B cell (primary cell): Measurements from ENCODE around the gene SNPH. TPM values are rescaled to one million over a fixed set of nuclear protein-coding genes. Genes with fewer than 3 reads are reported as not detected.
"Not testable (repeated sequence)": the region's sequence is repeated elsewhere in the genome, so short reads cannot be mapped to it uniquely, and the experiment has no call there.

Source experiments
- ATAC-seq: fragments of 200-7000 bp; cut with Tn5 transposase; one replicate; pipeline ENCODE4 v1.10.0; 2021; ENCODE audit warnings: low read depth, mild to moderate bottlenecking, moderate number of reproducible peaks, moderate library complexity
- CTCF ChIA-PET: fragments of 350-600 bp; sonication (Branson Sonifier 250); formaldehyde crosslinking; loops from one replicate; lab custom pipeline; 2021; ENCODE audit warnings: antibody characterized with exemption, inconsistent platforms; lab: Charles Lee
- POLR2A ChIA-PET: fragments of 350-600 bp; sonication (Branson Sonifier 250); formaldehyde crosslinking; loops from one replicate; lab custom pipeline; 2021; ENCODE audit warnings: antibody characterized with exemption; lab: Charles Lee
- DNase-seq: peaks from one replicate; pipeline ENCODE4 v3.0.0; 2013
- H2AFZ ChIP-seq: 2 replicates; pipeline ENCODE4 v1.6.1; 2012; ENCODE audit warnings: mild to moderate bottlenecking, low read depth, low read length; ENCODE audit not compliant: insufficient read depth, poor library complexity, severe bottlenecking
- H3K27ac ChIP-seq, 2 donors: 1 replicate in 1 of 2; 2 replicates in 1 of 2; pipeline ENCODE4 v1.5.1; 2012 to 2013; ENCODE audit warnings: low read length in 2 of 2, mild to moderate bottlenecking in 2 of 2, moderate library complexity in 1 of 2
- H3K27me3 ChIP-seq, 4 experiments: fragments of 200-600 bp in 1 of 4; sonication (generic) in 1 of 4; replicated peaks in 1 of 4; 1 replicate in 2 of 4; 2 replicates in 2 of 4; pipeline versions ENCODE4 v1.6.1 to v1.7.0; 2013 to 2016; ENCODE audit warnings: low read length in 3 of 4, mild to moderate bottlenecking in 2 of 4, mixed read lengths in 1 of 4, moderate library complexity in 1 of 4; ENCODE audit not compliant: insufficient read depth in 4 of 4, control insufficient read depth in 3 of 4; ENCODE audit errors: control extremely low read depth in 1 of 4
- H3K36me3 ChIP-seq, 2 experiments: replicated peaks in 1 of 2; 1 replicate in 1 of 2; 2 replicates in 1 of 2; pipeline versions ENCODE4 v1.6.1 to v1.7.1; 2013; ENCODE audit warnings: low read length in 1 of 2; ENCODE audit not compliant: insufficient read depth in 2 of 2, control insufficient read depth in 1 of 2; ENCODE audit errors: control extremely low read depth in 1 of 2, extremely low read depth in 1 of 2
- H3K4me1 ChIP-seq, 2 donors: fragments of 200-600 bp in 1 of 2; sonication (generic) in 1 of 2; 1 replicate in 1 of 2; 2 replicates in 1 of 2; pipeline versions ENCODE4 v1.5.1 to v1.6.1; 2013 to 2017; ENCODE audit warnings: low read length in 2 of 2; ENCODE audit not compliant: control insufficient read depth in 2 of 2, insufficient read depth in 2 of 2
- H3K4me2 ChIP-seq: replicated peaks from 2 replicates; pipeline ENCODE3; 2012; ENCODE audit warnings: mild to moderate bottlenecking, low read depth, low read length; ENCODE audit not compliant: poor library complexity, severe bottlenecking
- H3K4me3 ChIP-seq, 5 experiments: fragments of 200-600 bp in 1 of 5; sonication (generic) in 1 of 5; 1 replicate in 3 of 5; 2 replicates in 2 of 5; pipeline versions ENCODE4 v1.5.1 to v1.7.0; 2011 to 2016; ENCODE audit warnings: low read length in 4 of 5, mild to moderate bottlenecking in 4 of 5, low read depth in 2 of 5, control low read depth in 1 of 5, moderate library complexity in 1 of 5; ENCODE audit not compliant: insufficient read depth in 1 of 5; ENCODE audit errors: control extremely low read depth in 1 of 5, extremely low read depth in 1 of 5
- H3K79me2 ChIP-seq: fragments of 200-600 bp; sonication (generic); one replicate; pipeline ENCODE4 v1.6.0; 2016; ENCODE audit warnings: low read length; ENCODE audit not compliant: control insufficient read depth, insufficient read depth
- H3K9ac ChIP-seq: fragments of 200-600 bp; sonication (generic); 2 replicates; pipeline ENCODE4 v1.6.1; 2017; ENCODE audit warnings: mild to moderate bottlenecking, low read length, moderate library complexity
- H3K9me3 ChIP-seq, 3 donors: one replicate each; pipeline versions ENCODE4 v1.6.1 to v1.7.1; 2013; ENCODE audit warnings: low read length in 2 of 3; ENCODE audit not compliant: control insufficient read depth in 2 of 3, insufficient read depth in 1 of 3; ENCODE audit errors: control extremely low read depth in 1 of 3
- H4K20me1 ChIP-seq: 2 replicates; pipeline ENCODE4 v1.6.0; 2012; ENCODE audit warnings: mild to moderate bottlenecking, low read length; ENCODE audit not compliant: insufficient read depth, control insufficient read depth, poor library complexity, severe bottlenecking
- H3K27ac Mint-ChIP-seq: one replicate; pipeline ENCODE4 v1.8.0; 2021; ENCODE audit warnings: mixed read lengths
- H3K27me3 Mint-ChIP-seq: one replicate; pipeline ENCODE4 v1.8.0; 2021; ENCODE audit warnings: mixed read lengths
- H3K4me1 Mint-ChIP-seq: one replicate; pipeline ENCODE4 v1.8.0; 2021; ENCODE audit warnings: mixed read lengths
- H3K4me3 Mint-ChIP-seq: one replicate; pipeline ENCODE4 v1.8.0; 2021; ENCODE audit warnings: mixed read lengths
- H3K9me3 Mint-ChIP-seq: one replicate; pipeline ENCODE4 v1.8.0; 2022; ENCODE audit warnings: mixed read lengths; ENCODE audit not compliant: insufficient read depth
- CTCF ChIP-seq: fragments of 200-600 bp; IDR thresholded peaks from one replicate; pipeline ENCODE4 v1.8.0; 2022; ENCODE audit warnings: antibody characterized with exemption, mild to moderate bottlenecking
- EZH2 ChIP-seq: IDR thresholded peaks from 2 replicates; pipeline ENCODE4 v1.6.1; 2012; ENCODE audit warnings: borderline replicate concordance, low read depth, mild to moderate bottlenecking, moderate library complexity, low read length; ENCODE audit not compliant: insufficient read depth, poor library complexity, severe bottlenecking
- whole genome bisulfite sequencing: methylation state at CpG from one replicate; pipeline ENCODE4 v1.1.5; 2013; ENCODE audit warnings: missing lambda C conversion rate; ENCODE audit not compliant: insufficient coverage; 5-methylcytosine and 5-hydroxymethylcytosine counted together
- intact Hi-C: fragments of 100-400 bp; cut with micrococcal nuclease; formaldehyde crosslinking; loops from one replicate; pipeline ENCODE4 v1.10.0; 2022
- polyA plus RNA-seq: library from polyadenylated mRNA; depleted of rRNA; stranded (reverse); fragments of >200 nt; gene quantifications from 2 replicates; pipeline ENCODE4 v1.2.3, GENCODE V29; 2012
- total RNA-seq, 2 donors: library from RNA; stranded (reverse); fragments of 120-200 nt in 1 of 2; gene quantifications; 1 replicate in 1 of 2; 2 replicates in 1 of 2; pipeline versions ENCODE4 v1.2.3 to v1.2.4, GENCODE V29; 2013 to 2022

SNPH gene
- total and polyA plus RNA-seq, 2 donors (not counting 1 experiment from before 2014, with no cell fraction given) = 0.67 to 3.0 TPM

- CTCF ChIA-PET = no interaction called here
Measured at GRCh38 chr20:1245578-1245977, 20.5 kb upstream of the SNPH start.

DNA sequence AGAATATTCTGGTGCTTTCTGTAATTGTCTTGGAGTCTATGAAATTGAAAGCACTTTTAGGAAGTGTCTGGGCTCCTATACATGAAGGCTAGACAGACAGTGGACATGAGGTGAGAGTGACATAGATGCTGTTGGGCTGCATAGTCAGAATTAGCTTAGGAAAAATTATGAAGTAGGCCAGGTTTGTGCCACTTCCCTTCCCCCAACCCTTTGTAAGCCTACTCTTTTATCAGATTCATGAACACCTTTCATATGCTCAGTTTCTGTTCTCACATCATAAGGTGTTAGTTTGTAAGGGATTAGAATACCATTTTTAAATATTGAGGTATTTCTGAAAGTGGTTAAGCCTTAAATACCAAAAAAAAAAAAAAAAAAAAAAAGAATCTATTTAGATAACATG lies 18.4 kb upstream of the SNPH start:
- Histone ChIP-seq H3K79me2 (no peaks in the 10 kb centered on the region), H3K27me3 (peaks cover 0 to 3% (median 1%) of the 10 kb centered on the region in 4 experiments), H3K36me3 (no peaks in the 10 kb centered on the region), H3K4me2 (no peak overlapping the region), H3K9me3 (no peaks in the 10 kb centered on the region), H3K27ac (no peak overlapping the region), H4K20me1 (no peaks in the 10 kb centered on the region), H3K4me1 (no peaks in the 10 kb centered on the region), H2AFZ (no peak overlapping the region), H3K9ac (no peak overlapping the region), H3K4me3 (no peak overlapping the region)
- DNase-seq (no peak), ATAC-seq (no peak)
- intact Hi-C loops = no loop called here
- TF ChIP-seq EZH2 (no peak), CTCF (no peak)
- Mint-ChIP-seq H3K27ac (no peak overlapping the region), H3K4me3 (no peak overlapping the region), H3K4me1 (no peaks in the 10 kb centered on the region), H3K9me3 (no peaks in the 10 kb centered on the region), H3K27me3 (peaks cover 17% of the 10 kb centered on the region)
- ChIA-PET POLR2A (no interaction called here), CTCF (no interaction called here)

More at GRCh38 chr20:1245578-1245977, 20.5 kb upstream of the SNPH start:
- H3K4me2 ChIP-seq = no peak overlapping the region
- no peak overlapping the region for H3K27ac ChIP-seq
- no peaks in the 10 kb centered on the region for H3K79me2 ChIP-seq
- H2AFZ ChIP-seq = no peak overlapping the region
- POLR2A ChIA-PET = no interaction called here
- Mint-ChIP-seq H3K27me3 (peaks cover 21% of the 10 kb centered on the region), H3K9me3 (no peaks in the 10 kb centered on the region), H3K4me3 (no peak overlapping the region), H3K4me1 (no peaks in the 10 kb centered on the region), H3K27ac (no peak overlapping the region)
- no peaks in the 10 kb centered on the region for H3K9me3 ChIP-seq
- no peaks in the 10 kb centered on the region for H3K36me3 ChIP-seq
- no peak overlapping the region for H3K4me3 ChIP-seq
- ATAC-seq = no peak
- no peaks in the 10 kb centered on the region for H4K20me1 ChIP-seq
- H3K4me1 ChIP-seq = no peaks in the 10 kb centered on the region
- peaks cover 0 to 13% (median 4%) of the 10 kb centered on the region in 4 experiments for H3K27me3 ChIP-seq
- WGBS = no CpG with 5 or more reads among the region's 2 CpGs
- TF ChIP-seq EZH2 (no peak), CTCF (no peak)
- intact Hi-C loops = no loop called here
- no peak for DNase-seq
- no peak overlapping the region for H3K9ac ChIP-seq

GRCh38 chr20:1250282-1250681 lies 15.8 kb upstream of the SNPH start:
- POLR2A ChIA-PET, intact Hi-C loops, H3K36me3 ChIP-seq, DNase-seq, H3K9me3 Mint-ChIP-seq, H3K27ac ChIP-seq, H3K79me2 ChIP-seq, H3K4me1 ChIP-seq, H3K4me3 Mint-ChIP-seq, ATAC-seq, H3K9me3 ChIP-seq, H3K9ac ChIP-seq, H3K4me1 Mint-ChIP-seq, H3K4me2 ChIP-seq, H2AFZ ChIP-seq, CTCF ChIA-PET, H3K27ac Mint-ChIP-seq, H3K4me3 ChIP-seq, H4K20me1 ChIP-seq: not testable (repeated sequence)
- H3K27me3 Mint-ChIP-seq = peaks cover 27% of the 10 kb centered on the region
- H3K27me3 ChIP-seq = peaks cover 0 to 15% (median 3%) of the 10 kb centered on the region in 4 experiments
- no CpG with 5 or more reads among the region's 2 CpGs for WGBS
